DMS53 treated with DMSO at 0.1 percent for 48 hours (cell line): ENCODE results near the gene ZNF396.

ENCODE experiments used
- DNase-seq: peaks from one replicate; lab custom pipeline; 2025; ENCODE audit not compliant: unreplicated experiment; lab: John Stamatoyannopoulos, UW

Gene ZNF396

GRCh38 chr18:35386600-35387100 is 9.5 kb upstream of the ZNF396 start:
- peak; percentile 88 for DNase-seq

GRCh38 chr18:35383136-35383535 is 6.0 kb upstream of the ZNF396 start:
- no peak for DNase-seq

GRCh38 chr18:35379421-35379820 is 2.3 kb upstream of the ZNF396 start:
- no peak for DNase-seq

GRCh38 chr18:35378574-35378896 is 1.4 kb upstream of the ZNF396 start:
- DNase-seq: no peak

GRCh38 chr18:35377875-35378573 is 887 bp upstream of the ZNF396 start:
- DNase-seq: no peak

GRCh38 chr18:35376393-35376741 is 770 bp downstream of the ZNF396 start:
- DNase-seq: no peak

- DNase-seq: no peak
Measured at GRCh38 chr18:35374708-35375107, 2.4 kb downstream of the ZNF396 start.

- DNase-seq: no peak
Measured at GRCh38 chr18:35371412-35372195, 5.5 kb downstream of the ZNF396 start.

- no peak for DNase-seq
Measured at GRCh38 chr18:35369126-35369525, 8.0 kb downstream of the ZNF396 start.

GRCh38 chr18:35368595-35368994 is 8.5 kb downstream of the ZNF396 start:
- no peak for DNase-seq

GRCh38 chr18:35362531-35362930 is 14.6 kb downstream of the ZNF396 start:
- peak; percentile 20 for DNase-seq

GRCh38 chr18:35361570-35362321 is 15.4 kb downstream of the ZNF396 start:
- DNase-seq: no peak

GRCh38 chr18:35355140-35355618 is 22.0 kb downstream of the ZNF396 start:
- DNase-seq: peak; percentile 83

- no peak for DNase-seq
Measured at GRCh38 chr18:35352778-35353177, 24.4 kb downstream of the ZNF396 start.

- no peak for DNase-seq
Measured at GRCh38 chr18:35352283-35352682, 24.9 kb downstream of the ZNF396 start.

- DNase-seq: no peak
Measured at GRCh38 chr18:35348001-35348400, 29.1 kb downstream of the ZNF396 start.

GRCh38 chr18:35345950-35346349 is 31.2 kb downstream of the ZNF396 start:
- no peak for DNase-seq

GRCh38 chr18:35345460-35345921 is 31.6 kb downstream of the ZNF396 start:
- peak; percentile 95 for DNase-seq

GRCh38 chr18:35344736-35345459 is 32.2 kb downstream of the ZNF396 start:
- no peak for DNase-seq

GRCh38 chr18:35343936-35344735 is 33.0 kb downstream of the ZNF396 start, which contains the start of gene ZNF24:
ZNF24 (minus strand) TSS chr18:35344420; CDS start chr18:35340650, 3,770 bp downstream.
- peak; percentile 87 for DNase-seq
